OCI-LY1 (cell line): ENCODE measurements around the gene B3GALT6.

Source experiments
- H2AFZ ChIP-seq: fragments of 200-600 bp; sonication (generic), shearing (Covaris generic); 2 replicates; pipeline ENCODE4 v1.6.0; 2014; ENCODE audit warnings: antibody characterized with exemption, mild to moderate bottlenecking, low read length
- H3F3A ChIP-seq: fragments of 200-600 bp; sonication (generic), shearing (Covaris generic); 2 replicates; pipeline ENCODE4 v1.6.0; 2014; ENCODE audit warnings: mild to moderate bottlenecking, antibody characterized with exemption, low read length, moderate library complexity; ENCODE audit not compliant: insufficient read depth
- H3K27ac ChIP-seq: fragments of 200-600 bp; sonication (generic); 2 replicates; pipeline ENCODE4 v1.5.1; 2014; ENCODE audit warnings: low read length, mixed run types, mild to moderate bottlenecking, low read depth; ENCODE audit not compliant: poor library complexity, severe bottlenecking
- H3K27me3 ChIP-seq: fragments of 200-600 bp; sonication (generic); 2 replicates; pipeline ENCODE4 v1.6.0; 2014; ENCODE audit warnings: antibody characterized with exemption, mild to moderate bottlenecking, low read length, moderate library complexity; ENCODE audit not compliant: insufficient read depth
- H3K36me3 ChIP-seq: fragments of 200-600 bp; sonication (generic); 2 replicates; pipeline ENCODE4 v1.6.1; 2014; ENCODE audit warnings: mild to moderate bottlenecking, antibody characterized with exemption, low read length, moderate library complexity, mixed read lengths; ENCODE audit not compliant: insufficient read depth
- H3K4me1 ChIP-seq: fragments of 200-600 bp; sonication (generic); 2 replicates; pipeline ENCODE4 v1.5.1; 2014; ENCODE audit warnings: mild to moderate bottlenecking, low read length, moderate library complexity; ENCODE audit not compliant: insufficient read depth, severe bottlenecking
- H3K4me2 ChIP-seq: fragments of 200-600 bp; sonication (generic), shearing (Covaris generic); 2 replicates; pipeline ENCODE4 v1.6.1; 2014; ENCODE audit warnings: low read length
- H3K4me3 ChIP-seq: fragments of 200-600 bp; sonication (generic); 2 replicates; pipeline ENCODE4 v1.5.1; 2014; ENCODE audit warnings: low read length, low read depth, mild to moderate bottlenecking, mixed read lengths; ENCODE audit not compliant: poor library complexity, severe bottlenecking
- H3K79me2 ChIP-seq: fragments of 200-600 bp; shearing (Covaris generic); 2 replicates; pipeline ENCODE4 v1.6.1; 2016; ENCODE audit warnings: mixed run types, low read length, mixed read lengths; ENCODE audit not compliant: insufficient read depth
- H3K9ac ChIP-seq: fragments of 200-600 bp; sonication (generic), shearing (Covaris generic); 2 replicates; pipeline ENCODE4 v1.6.1; 2014; ENCODE audit warnings: mild to moderate bottlenecking, low read length, mixed read lengths
- H3K9me2 ChIP-seq: fragments of 200-600 bp; sonication (generic), shearing (Covaris generic); 2 replicates; pipeline ENCODE4 v1.6.1; 2014; ENCODE audit warnings: low read depth, mild to moderate bottlenecking, low read length, mixed read lengths
- H3K9me3 ChIP-seq: fragments of 200-600 bp; shearing (Covaris generic); 2 replicates; pipeline ENCODE4 v1.6.1; 2014; ENCODE audit warnings: low read length, mixed read lengths
- H4K20me1 ChIP-seq: fragments of 200-600 bp; sonication (generic), shearing (Covaris generic); 2 replicates; pipeline ENCODE4 v1.6.0; 2016; ENCODE audit warnings: mild to moderate bottlenecking, low read length; ENCODE audit not compliant: insufficient read depth
- EZH2 ChIP-seq: fragments of 200-600 bp; sonication (generic), shearing (Covaris generic); IDR thresholded peaks from 2 replicates; pipeline ENCODE4 v1.8.0; 2017; ENCODE audit warnings: borderline replicate concordance, mixed run types, mild to moderate bottlenecking, antibody characterized with exemption, low read length, moderate library complexity, mixed read lengths
- TF ChIP-seq, protein P1 (sequence below): fragments of 200-600 bp; sonication (generic), shearing (Covaris generic); IDR thresholded peaks from 2 replicates; pipeline ENCODE4 v1.5.1; 2017; ENCODE audit warnings: mild to moderate bottlenecking, antibody characterized with exemption, low read length, moderate library complexity, mixed read lengths

The B3GALT6 gene

DNA sequence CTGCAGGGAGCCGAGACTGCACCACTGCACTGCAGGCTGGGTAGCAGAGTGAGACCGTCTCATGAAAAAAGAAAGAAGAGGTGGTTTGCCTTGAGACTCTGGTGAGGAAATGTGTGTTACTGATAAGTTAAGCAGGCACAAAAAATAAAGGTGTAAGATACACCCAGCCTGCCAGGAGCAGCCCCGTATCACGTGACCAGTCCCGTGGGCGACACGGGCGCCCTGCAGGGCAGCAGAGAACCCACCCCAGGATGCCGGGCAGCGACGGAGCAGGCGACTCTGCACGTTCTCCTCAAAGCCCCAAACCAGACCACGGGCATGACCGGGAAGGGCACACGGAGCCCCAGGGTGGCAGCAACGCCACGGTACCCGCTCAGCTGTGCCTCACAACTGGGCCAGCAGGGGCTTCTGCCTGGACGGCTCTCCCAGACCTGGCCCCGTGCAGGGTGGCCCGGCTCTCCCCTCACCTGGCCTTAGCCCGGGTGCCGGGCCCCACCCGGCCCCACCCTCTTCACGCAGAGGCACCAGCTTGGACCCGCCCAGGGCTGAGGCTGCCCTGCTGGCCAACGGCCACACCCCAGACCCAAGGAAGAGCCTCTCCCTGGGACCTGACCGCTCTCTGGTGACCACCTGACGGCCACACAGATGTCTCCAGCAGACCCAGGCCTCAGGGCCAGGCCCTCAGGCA is 10.0 kb upstream of the B3GALT6 start:
- H3K27ac ChIP-seq, result no peak overlapping the region
- TF ChIP-seq, protein P1, sequence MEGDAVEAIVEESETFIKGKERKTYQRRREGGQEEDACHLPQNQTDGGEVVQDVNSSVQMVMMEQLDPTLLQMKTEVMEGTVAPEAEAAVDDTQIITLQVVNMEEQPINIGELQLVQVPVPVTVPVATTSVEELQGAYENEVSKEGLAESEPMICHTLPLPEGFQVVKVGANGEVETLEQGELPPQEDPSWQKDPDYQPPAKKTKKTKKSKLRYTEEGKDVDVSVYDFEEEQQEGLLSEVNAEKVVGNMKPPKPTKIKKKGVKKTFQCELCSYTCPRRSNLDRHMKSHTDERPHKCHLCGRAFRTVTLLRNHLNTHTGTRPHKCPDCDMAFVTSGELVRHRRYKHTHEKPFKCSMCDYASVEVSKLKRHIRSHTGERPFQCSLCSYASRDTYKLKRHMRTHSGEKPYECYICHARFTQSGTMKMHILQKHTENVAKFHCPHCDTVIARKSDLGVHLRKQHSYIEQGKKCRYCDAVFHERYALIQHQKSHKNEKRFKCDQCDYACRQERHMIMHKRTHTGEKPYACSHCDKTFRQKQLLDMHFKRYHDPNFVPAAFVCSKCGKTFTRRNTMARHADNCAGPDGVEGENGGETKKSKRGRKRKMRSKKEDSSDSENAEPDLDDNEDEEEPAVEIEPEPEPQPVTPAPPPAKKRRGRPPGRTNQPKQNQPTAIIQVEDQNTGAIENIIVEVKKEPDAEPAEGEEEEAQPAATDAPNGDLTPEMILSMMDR, result no peak
- TF ChIP-seq EZH2, result no peak

DNA sequence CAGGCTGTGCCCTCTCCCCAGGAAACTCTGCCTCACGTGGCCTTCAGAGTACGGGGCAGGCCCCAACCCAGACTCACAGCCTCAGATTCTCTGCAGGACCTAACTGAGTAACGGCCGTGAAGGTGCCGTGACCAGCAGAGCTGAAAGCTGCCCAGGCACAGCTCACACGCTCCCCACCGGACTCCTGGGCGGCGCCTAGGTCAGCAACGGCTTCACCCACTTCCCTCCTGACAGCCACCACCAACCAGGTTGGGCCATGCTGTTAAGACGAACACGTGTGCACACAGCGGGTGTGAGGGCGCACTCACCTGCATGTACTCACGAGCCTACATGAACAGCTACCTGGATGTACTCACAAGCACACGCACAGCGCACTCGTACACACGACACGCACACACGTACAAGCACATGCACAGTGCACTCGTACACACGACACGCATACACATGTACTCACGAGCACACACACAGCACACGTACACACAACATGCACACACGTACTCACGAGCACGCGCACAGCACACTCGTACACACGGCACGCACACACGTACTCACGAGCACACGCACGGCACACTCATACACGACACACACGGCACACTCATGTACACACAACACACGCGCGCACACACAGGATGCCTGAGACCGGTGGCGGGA is 9.3 kb upstream of the B3GALT6 start:
- Histone ChIP-seq H3K9ac (no peak overlapping the region), H3K4me1 (no peaks in the 10 kb centered on the region), H3K4me2 (no peak overlapping the region), H2AFZ (no peak overlapping the region), H3K9me2 (no peaks in the 10 kb centered on the region), H4K20me1 (no peaks in the 10 kb centered on the region), H3K27ac (no peak overlapping the region), H3F3A (no peaks in the 10 kb centered on the region), H3K27me3 (no peaks in the 10 kb centered on the region), H3K9me3 (no peaks in the 10 kb centered on the region), H3K36me3 (peaks cover 90% of the 10 kb centered on the region), H3K79me2 (no peaks in the 10 kb centered on the region), H3K4me3 (no peak overlapping the region)
- no peak for TF ChIP-seq EZH2
- TF ChIP-seq, protein P1, result no peak

More for the DNA sequence above, 10.0 kb upstream of the B3GALT6 start:
- H4K20me1 ChIP-seq, result no peaks in the 10 kb centered on the region
- H3K9me3 ChIP-seq, result no peaks in the 10 kb centered on the region
- H3K36me3 ChIP-seq, result peaks cover 92% of the 10 kb centered on the region
- H3K9ac ChIP-seq, result no peak overlapping the region
- H3K4me2 ChIP-seq, result no peak overlapping the region
- no peaks in the 10 kb centered on the region for H3F3A ChIP-seq
- H3K4me1 ChIP-seq, result peaks cover 1% of the 10 kb centered on the region
- H3K4me3 ChIP-seq, result no peak overlapping the region
- no peaks in the 10 kb centered on the region for H3K27me3 ChIP-seq
- no peaks in the 10 kb centered on the region for H3K9me2 ChIP-seq
- H3K79me2 ChIP-seq, result no peaks in the 10 kb centered on the region
- H2AFZ ChIP-seq, result no peak overlapping the region

DNA sequence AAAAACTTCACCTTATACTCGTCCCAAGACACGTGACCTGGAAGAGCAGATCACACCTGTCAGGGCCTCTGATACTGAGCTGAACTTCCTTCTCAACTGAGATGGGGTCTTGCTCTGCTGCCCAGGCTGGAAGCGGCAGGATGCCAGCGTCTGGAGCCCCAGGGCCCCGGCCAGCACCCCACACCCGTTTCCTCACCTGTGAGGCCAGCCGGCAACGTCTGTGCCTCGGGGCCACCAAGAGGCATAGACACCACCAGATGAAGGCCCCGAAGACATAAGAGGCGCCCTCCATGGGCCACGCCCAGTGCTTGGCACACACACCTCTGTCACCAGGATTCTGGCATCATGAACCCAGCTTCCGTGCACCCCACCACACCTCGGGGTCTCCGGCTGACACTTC is 8.7 kb upstream of the B3GALT6 start:
- peaks cover 90% of the 10 kb centered on the region for H3K36me3 ChIP-seq
- H3K79me2 ChIP-seq, result no peaks in the 10 kb centered on the region
- no peak overlapping the region for H3K9ac ChIP-seq
- no peak overlapping the region for H3K4me2 ChIP-seq
- H3K4me3 ChIP-seq, result no peak overlapping the region
- TF ChIP-seq, protein P1, result no peak
- no peak for TF ChIP-seq EZH2
- H4K20me1 ChIP-seq, result no peaks in the 10 kb centered on the region
- H3K9me3 ChIP-seq, result no peaks in the 10 kb centered on the region
- no peak overlapping the region for H3K27ac ChIP-seq
- H2AFZ ChIP-seq, result no peak overlapping the region
- no peaks in the 10 kb centered on the region for H3F3A ChIP-seq
- no peaks in the 10 kb centered on the region for H3K4me1 ChIP-seq
- no peaks in the 10 kb centered on the region for H3K27me3 ChIP-seq
- no peaks in the 10 kb centered on the region for H3K9me2 ChIP-seq
